Neural progenitor cell (in vitro differentiated cells): ENCODE measurements around the gene BICD1. TPM values are rescaled to one million over a fixed set of nuclear protein-coding genes. Genes with fewer than 3 reads are reported as not detected.
"Not testable (repeated sequence)": the region's sequence is repeated elsewhere in the genome, so short reads cannot be mapped to it uniquely, and the experiment has no call there.

Experiments used
- DNase-seq: peaks from one replicate; pipeline ENCODE4 v3.0.0-alpha.2; 2016; ENCODE audit warnings: low spot score
- H2AFZ ChIP-seq: fragments of 200-600 bp; sonication (generic); replicated peaks from 2 replicates; pipeline ENCODE4 v1.6.1; 2016; ENCODE audit warnings: antibody characterized with exemption
- H3F3A ChIP-seq: fragments of 200-600 bp; sonication (generic); 2 replicates; pipeline ENCODE4 v1.6.1; 2016; ENCODE audit warnings: antibody characterized with exemption, low read depth
- H3K27ac ChIP-seq: fragments of 200-600 bp; sonication (generic); 2 replicates; pipeline ENCODE4 v1.5.1; 2016; ENCODE audit warnings: mild to moderate bottlenecking
- H3K27me3 ChIP-seq: fragments of 200-600 bp; sonication (generic); 2 replicates; pipeline ENCODE4 v1.6.1; 2016; ENCODE audit warnings: mild to moderate bottlenecking, moderate library complexity
- H3K36me3 ChIP-seq: fragments of 200-600 bp; sonication (generic); 2 replicates; pipeline ENCODE4 v1.5.1; 2016
- H3K4me1 ChIP-seq: fragments of 200-600 bp; sonication (generic); 2 replicates; pipeline ENCODE4 v1.6.1; 2016; ENCODE audit warnings: mixed run types
- H3K4me2 ChIP-seq: fragments of 200-600 bp; sonication (generic); 2 replicates; pipeline ENCODE4 v1.6.1; 2016
- H3K4me3 ChIP-seq: fragments of 200-600 bp; sonication (generic); 2 replicates; pipeline ENCODE4 v1.5.1; 2016
- H3K79me2 ChIP-seq: fragments of 200-600 bp; sonication (generic); 2 replicates; pipeline ENCODE4 v1.6.1; 2016; ENCODE audit warnings: low read depth
- H3K9ac ChIP-seq: fragments of 200-600 bp; sonication (generic); 2 replicates; pipeline ENCODE4 v1.6.1; 2016
- H3K9me3 ChIP-seq: fragments of 200-600 bp; sonication (generic); 2 replicates; pipeline ENCODE4 v1.5.1; 2016; ENCODE audit warnings: low read depth
- H4K20me1 ChIP-seq: fragments of 200-600 bp; sonication (generic); 2 replicates; pipeline ENCODE4 v1.6.1; 2016; ENCODE audit warnings: low read depth
- H3K27ac Mint-ChIP-seq: 3 replicates; pipeline ENCODE4 v1.8.0; 2021; ENCODE audit warnings: mixed read lengths
- H3K27me3 Mint-ChIP-seq: 2 replicates; pipeline ENCODE4 v1.8.0; 2022; ENCODE audit warnings: low read depth, mild to moderate bottlenecking, inconsistent platforms, moderate library complexity, mixed read lengths; ENCODE audit not compliant: insufficient read depth
- H3K36me3 Mint-ChIP-seq: 3 replicates; pipeline ENCODE4 v1.8.0; 2021; ENCODE audit warnings: mixed read lengths
- H3K4me1 Mint-ChIP-seq: 3 replicates; pipeline ENCODE4 v1.8.0; 2021; ENCODE audit warnings: mixed read lengths
- H3K4me3 Mint-ChIP-seq: 3 replicates; pipeline ENCODE4 v1.8.0; 2021; ENCODE audit warnings: mild to moderate bottlenecking, moderate library complexity, mixed read lengths
- H3K9me3 Mint-ChIP-seq: 3 replicates; pipeline ENCODE4 v1.8.0; 2020; ENCODE audit warnings: mixed read lengths
- EZH2 ChIP-seq: fragments of 200-600 bp; sonication (generic); IDR thresholded peaks from 2 replicates; pipeline ENCODE4 v1.6.1; 2017; ENCODE audit warnings: antibody characterized with exemption, mild to moderate bottlenecking, moderate library complexity
- EZH2phosphoT487 ChIP-seq: fragments of 200-600 bp; sonication (generic); IDR thresholded peaks from 2 replicates; pipeline ENCODE4 v1.6.1; 2017; ENCODE audit warnings: antibody characterized with exemption
- total RNA-seq: library from RNA; depleted of rRNA; stranded (reverse); fragments of >200 nt; gene quantifications from 2 replicates; pipeline ENCODE4 v1.2.3, GENCODE V29; 2015; ENCODE audit warnings: low replicate concordance
- TF ChIP-seq, protein P1 (sequence below): fragments of 200-600 bp; sonication (generic); IDR thresholded peaks from 2 replicates; pipeline ENCODE4 v1.5.1; 2017; ENCODE audit warnings: antibody characterized with exemption, mild to moderate bottlenecking

Gene BICD1
- total RNA-seq, 1 donor from 2014 or later: 23.6 TPM

DNA sequence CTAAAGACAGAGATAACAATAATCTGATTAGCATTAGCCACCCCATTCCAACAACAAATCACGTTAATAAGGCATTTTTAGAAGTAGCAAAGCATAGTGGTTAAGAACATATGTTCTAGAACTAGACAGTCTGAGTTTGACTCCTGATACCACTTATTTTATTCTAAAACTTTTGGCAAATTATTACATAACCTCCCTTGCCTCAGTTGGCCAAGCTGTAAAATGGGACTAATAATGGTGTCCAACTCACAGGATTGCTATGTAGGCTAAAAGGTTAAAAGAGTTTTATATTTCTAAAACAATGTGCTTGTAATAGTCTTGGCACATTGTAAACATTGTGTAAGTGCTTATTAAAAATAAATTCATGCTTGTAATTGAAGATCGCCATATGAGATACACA, 168.0 kb downstream of the BICD1 start:
- Mint-ChIP-seq H3K4me1 (peaks cover 34% of the 10 kb centered on the region), H3K27ac (no peak overlapping the region), H3K36me3 (peaks cover 6% of the 10 kb centered on the region), H3K27me3 (no peaks in the 10 kb centered on the region), H3K4me3 (no peak overlapping the region), H3K9me3 (no peaks in the 10 kb centered on the region)
- Histone ChIP-seq H4K20me1 (no peaks in the 10 kb centered on the region), H3K4me2 (no peak overlapping the region), H3K9ac (no peak overlapping the region), H2AFZ (no peak overlapping the region), H3K36me3 (no peaks in the 10 kb centered on the region), H3K27ac (no peak overlapping the region), H3K9me3 (no peaks in the 10 kb centered on the region), H3K4me3 (no peak overlapping the region), H3K4me1 (peaks cover 31% of the 10 kb centered on the region), H3K27me3 (no peaks in the 10 kb centered on the region), H3K79me2 (peaks cover 12% of the 10 kb centered on the region), H3F3A (peaks cover 17% of the 10 kb centered on the region)
- TF ChIP-seq, protein P1, sequence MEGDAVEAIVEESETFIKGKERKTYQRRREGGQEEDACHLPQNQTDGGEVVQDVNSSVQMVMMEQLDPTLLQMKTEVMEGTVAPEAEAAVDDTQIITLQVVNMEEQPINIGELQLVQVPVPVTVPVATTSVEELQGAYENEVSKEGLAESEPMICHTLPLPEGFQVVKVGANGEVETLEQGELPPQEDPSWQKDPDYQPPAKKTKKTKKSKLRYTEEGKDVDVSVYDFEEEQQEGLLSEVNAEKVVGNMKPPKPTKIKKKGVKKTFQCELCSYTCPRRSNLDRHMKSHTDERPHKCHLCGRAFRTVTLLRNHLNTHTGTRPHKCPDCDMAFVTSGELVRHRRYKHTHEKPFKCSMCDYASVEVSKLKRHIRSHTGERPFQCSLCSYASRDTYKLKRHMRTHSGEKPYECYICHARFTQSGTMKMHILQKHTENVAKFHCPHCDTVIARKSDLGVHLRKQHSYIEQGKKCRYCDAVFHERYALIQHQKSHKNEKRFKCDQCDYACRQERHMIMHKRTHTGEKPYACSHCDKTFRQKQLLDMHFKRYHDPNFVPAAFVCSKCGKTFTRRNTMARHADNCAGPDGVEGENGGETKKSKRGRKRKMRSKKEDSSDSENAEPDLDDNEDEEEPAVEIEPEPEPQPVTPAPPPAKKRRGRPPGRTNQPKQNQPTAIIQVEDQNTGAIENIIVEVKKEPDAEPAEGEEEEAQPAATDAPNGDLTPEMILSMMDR: no peak
- TF ChIP-seq EZH2 (no peak), EZH2phosphoT487 (no peak)
- DNase-seq: no peak

DNA sequence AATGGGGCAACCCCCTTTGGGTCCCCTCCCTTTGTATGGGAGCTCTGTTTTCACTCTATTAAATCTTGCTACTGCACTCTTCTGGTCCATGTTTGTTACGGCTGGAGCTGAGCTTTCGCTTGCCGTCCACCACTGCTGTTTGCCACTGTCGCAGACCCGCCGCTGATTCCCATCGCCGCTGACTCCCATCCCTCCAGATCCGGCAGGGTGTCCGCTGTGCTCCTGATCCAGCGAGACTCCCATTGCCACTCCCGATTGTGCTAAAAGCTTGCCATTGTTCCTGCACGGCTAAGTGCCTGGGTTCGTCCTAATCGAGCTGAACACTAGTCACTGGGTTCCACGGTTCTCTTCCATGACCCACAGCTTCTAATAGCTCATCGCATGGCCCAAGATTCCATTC, 168.9 kb downstream of the BICD1 start:
- H3K4me1 Mint-ChIP-seq: peaks cover 31% of the 10 kb centered on the region
- not testable (repeated sequence) for H3K27ac Mint-ChIP-seq

DNA sequence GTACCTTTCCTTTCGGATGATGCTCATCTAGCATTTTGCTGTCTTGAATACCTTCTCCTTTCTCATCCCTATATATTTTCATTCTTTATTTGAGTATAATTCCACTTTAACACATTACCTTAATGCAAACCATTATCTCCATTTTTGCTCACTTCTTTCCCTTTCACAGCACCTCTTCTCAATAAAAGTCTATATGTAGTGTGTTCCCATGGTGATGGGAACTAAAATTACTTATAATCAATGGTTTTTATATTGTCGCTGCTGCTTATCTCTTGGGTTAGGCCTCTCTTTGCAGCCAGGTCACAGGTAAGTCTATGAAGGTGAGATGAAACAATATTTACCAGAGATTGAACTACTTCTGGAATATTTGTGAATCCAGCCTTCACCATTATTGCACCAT, 171.1 kb downstream of the BICD1 start:
- peaks cover 16% of the 10 kb centered on the region for H3K4me1 ChIP-seq
- Mint-ChIP-seq H3K4me3 (no peak overlapping the region), H3K9me3 (no peaks in the 10 kb centered on the region), H3K27me3 (peaks cover 3% of the 10 kb centered on the region), H3K36me3 (peaks cover 11% of the 10 kb centered on the region), H3K27ac (no peak overlapping the region), H3K4me1 (peaks cover 13% of the 10 kb centered on the region)
- H3K27me3 ChIP-seq: no peaks in the 10 kb centered on the region
- H3K4me3 ChIP-seq: no peak overlapping the region
- no peaks in the 10 kb centered on the region for H3K9me3 ChIP-seq
- DNase-seq: no peak
- TF ChIP-seq EZH2phosphoT487 (no peak), EZH2 (no peak)
- TF ChIP-seq, protein P1: no peak
- H3K36me3 ChIP-seq: no peaks in the 10 kb centered on the region
- peaks cover 7% of the 10 kb centered on the region for H3K79me2 ChIP-seq
- H4K20me1 ChIP-seq: no peaks in the 10 kb centered on the region
- H2AFZ ChIP-seq: no peak overlapping the region
- peaks cover 9% of the 10 kb centered on the region for H3F3A ChIP-seq
- no peak overlapping the region for H3K4me2 ChIP-seq
- H3K27ac ChIP-seq: no peak overlapping the region
- H3K9ac ChIP-seq: no peak overlapping the region

More for the DNA sequence above, 168.9 kb downstream of the BICD1 start:
- H3K9ac ChIP-seq, H3K9me3 Mint-ChIP-seq, H3K27ac ChIP-seq, H3K36me3 Mint-ChIP-seq, H4K20me1 ChIP-seq, H2AFZ ChIP-seq, DNase-seq, H3K27me3 ChIP-seq, H3K27me3 Mint-ChIP-seq, H3K4me3 Mint-ChIP-seq, H3K4me2 ChIP-seq, H3K4me3 ChIP-seq, H3K9me3 ChIP-seq, H3K79me2 ChIP-seq, H3K36me3 ChIP-seq: not testable (repeated sequence)
- Histone ChIP-seq H3F3A (peaks cover 12% of the 10 kb centered on the region), H3K4me1 (peaks cover 27% of the 10 kb centered on the region)

DNA sequence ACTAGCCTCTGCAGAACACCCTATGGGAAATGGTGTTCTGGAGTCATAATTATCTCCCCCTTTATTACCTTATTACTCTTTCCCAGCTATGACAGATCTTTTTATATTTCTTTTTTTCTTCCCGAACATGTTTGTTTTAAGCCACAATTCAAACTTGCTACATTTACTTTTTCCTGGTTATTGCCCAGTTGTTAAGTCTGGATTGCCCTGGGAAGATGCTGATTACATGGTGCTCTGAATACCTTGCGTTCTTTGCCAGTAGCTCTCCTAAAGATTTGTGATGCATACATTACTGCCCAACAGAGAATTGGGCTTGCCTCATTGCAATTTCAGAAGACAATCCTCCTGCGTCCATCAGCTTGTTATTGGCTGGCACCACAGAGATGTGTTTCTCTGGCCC, 174.5 kb downstream of the BICD1 start:
- H3K4me1 ChIP-seq: peaks cover 23% of the 10 kb centered on the region
- no peak overlapping the region for H3K27ac ChIP-seq
- no peaks in the 10 kb centered on the region for H3K4me1 Mint-ChIP-seq
- no peak overlapping the region for H3K4me2 ChIP-seq
- no peak overlapping the region for H3K27ac Mint-ChIP-seq
- no peaks in the 10 kb centered on the region for H3K27me3 ChIP-seq
- H3F3A ChIP-seq: peaks cover 26% of the 10 kb centered on the region
- H3K4me3 ChIP-seq: no peak overlapping the region
- H3K36me3 Mint-ChIP-seq: peaks cover 8% of the 10 kb centered on the region
- H3K9me3 Mint-ChIP-seq: no peaks in the 10 kb centered on the region
- TF ChIP-seq, protein P1: no peak
- TF ChIP-seq EZH2phosphoT487 (no peak), EZH2 (no peak)
- H4K20me1 ChIP-seq: no peaks in the 10 kb centered on the region
- H3K9me3 ChIP-seq: no peaks in the 10 kb centered on the region
- no peaks in the 10 kb centered on the region for H3K36me3 ChIP-seq
- no peak for DNase-seq
- no peak overlapping the region for H3K9ac ChIP-seq
- H2AFZ ChIP-seq: no peak overlapping the region
- H3K4me3 Mint-ChIP-seq: no peak overlapping the region
- peaks cover 3% of the 10 kb centered on the region for H3K27me3 Mint-ChIP-seq
- no peaks in the 10 kb centered on the region for H3K79me2 ChIP-seq
